Measurements from ENCODE around the gene USP2. TPM values are rescaled to one million over a fixed set of nuclear protein-coding genes. Genes with fewer than 3 reads are reported as not detected.

USP2 gene
- total RNA-seq, 2 experiments from 2014 or later: 10.6 to 24.5 TPM

- no peaks in the 10 kb centered on the region for H3K4me1 ChIP-seq (ENCODE audit: insufficient read depth, low read length, poor library complexity, severe bottlenecking)
- no peak overlapping the region for H2AFZ ChIP-seq (ENCODE audit: low read length)
- no peak for TF ChIP-seq CTCF (conservative IDR thresholded peaks at IDR 0.05; ENCODE audit: low read length)
- TF ChIP-seq EZH2phosphoT487 (IDR thresholded peaks at IDR 0.05; ENCODE audit: borderline replicate concordance, low read depth, low read length): no peak
- BruUV-seq (replicated peaks): no TSS peak
- no peak for DNase-seq (ENCODE audit: low spot score)
- ChIA-PET POLR2A (no interaction called here), CTCF (ENCODE audit: unreplicated experiment) (no interaction called here)
- no peaks in the 10 kb centered on the region for H4K20me1 ChIP-seq (ENCODE audit: insufficient read depth, low read length)
- no peaks in the 10 kb centered on the region for H3K36me3 ChIP-seq (ENCODE audit: insufficient read depth, low read length)
- H3K4me3 ChIP-seq (ENCODE audit: low read depth, low read length, poor library complexity, severe bottlenecking): no peak overlapping the region
- no peaks in the 10 kb centered on the region for H3K79me2 ChIP-seq (ENCODE audit: insufficient read depth, low read depth, low read length)
- H3K27ac ChIP-seq (ENCODE audit: low read depth, low read length, poor library complexity, severe bottlenecking): no peak overlapping the region
- no peak overlapping the region for H3K4me2 ChIP-seq (ENCODE audit: low read length)
- no peaks in the 10 kb centered on the region for H3K9me2 ChIP-seq (ENCODE audit: insufficient read depth, low read length)
- intact Hi-C loops (cut with micrococcal nuclease; ENCODE audit: unreplicated experiment): no loop called here
- no peaks in the 10 kb centered on the region for H3K9me3 ChIP-seq (ENCODE audit: low read length)
Measured at GRCh38 chr11:119347940-119348605, 33.4 kb downstream of the USP2 start.

- no peak for TF ChIP-seq EZH2phosphoT487 (IDR thresholded peaks at IDR 0.05; ENCODE audit: borderline replicate concordance, low read depth, low read length)
- no peak for TF ChIP-seq CTCF (conservative IDR thresholded peaks at IDR 0.05; ENCODE audit: low read length)
- no TSS peak for BruUV-seq (replicated peaks)
- intact Hi-C loops (cut with micrococcal nuclease; ENCODE audit: unreplicated experiment): no loop called here
- ChIA-PET POLR2A (no interaction called here), CTCF (ENCODE audit: unreplicated experiment) (no interaction called here)
- no peak overlapping the region for H2AFZ ChIP-seq (ENCODE audit: low read length)
- DNase-seq (ENCODE audit: low spot score): no peak
- no peak overlapping the region for H3K27ac ChIP-seq (ENCODE audit: low read depth, low read length, poor library complexity, severe bottlenecking)
- no peaks in the 10 kb centered on the region for H3K36me3 ChIP-seq (ENCODE audit: insufficient read depth, low read length)
- no peaks in the 10 kb centered on the region for H4K20me1 ChIP-seq (ENCODE audit: insufficient read depth, low read length)
- no peak overlapping the region for H3K4me2 ChIP-seq (ENCODE audit: low read length)
- no peaks in the 10 kb centered on the region for H3K9me2 ChIP-seq (ENCODE audit: insufficient read depth, low read length)
- H3K79me2 ChIP-seq (ENCODE audit: insufficient read depth, low read depth, low read length): no peaks in the 10 kb centered on the region
- H3K4me3 ChIP-seq (ENCODE audit: low read depth, low read length, poor library complexity, severe bottlenecking): no peak overlapping the region
- H3K4me1 ChIP-seq (ENCODE audit: insufficient read depth, low read length, poor library complexity, severe bottlenecking): no peaks in the 10 kb centered on the region
- no peaks in the 10 kb centered on the region for H3K9me3 ChIP-seq (ENCODE audit: low read length)
Measured at GRCh38 chr11:119347242-119347641, 34.2 kb downstream of the USP2 start.

GRCh38 chr11:119346605-119347004 is 34.9 kb downstream of the USP2 start, which contains the start of gene MFRP:
TSS of gene MFRP (minus strand) at chr11:119346705. CDS start at chr11:119346513, 192 bp downstream.
- CTCF ChIA-PET (ENCODE audit: unreplicated experiment): no interaction called here
- no peaks in the 10 kb centered on the region for H3K9me3 ChIP-seq (ENCODE audit: low read length)
- H4K20me1 ChIP-seq (ENCODE audit: insufficient read depth, low read length): no peaks in the 10 kb centered on the region
- no peaks in the 10 kb centered on the region for H3K9me2 ChIP-seq (ENCODE audit: insufficient read depth, low read length)
- H3K4me2 ChIP-seq (ENCODE audit: low read length): no peak within 1 kb of the TSS
- H3K4me1 ChIP-seq (ENCODE audit: insufficient read depth, low read length, poor library complexity, severe bottlenecking): peaks cover 2% of the 10 kb centered on the region
- no peak for DNase-seq (ENCODE audit: low spot score)
- no peak within 1 kb of the TSS for H3K27ac ChIP-seq (ENCODE audit: low read depth, low read length, poor library complexity, severe bottlenecking)
- TF ChIP-seq CTCF (conservative IDR thresholded peaks at IDR 0.05; ENCODE audit: low read length): no peak
- TF ChIP-seq EZH2phosphoT487 (IDR thresholded peaks at IDR 0.05; ENCODE audit: borderline replicate concordance, low read depth, low read length): no peak
- intact Hi-C loops (cut with micrococcal nuclease; ENCODE audit: unreplicated experiment): no loop called here
- no peaks in the 10 kb centered on the region for H3K79me2 ChIP-seq (ENCODE audit: insufficient read depth, low read depth, low read length)
- H2AFZ ChIP-seq (ENCODE audit: low read length): no peak within 1 kb of the TSS
- no peak within 1 kb of the TSS for H3K4me3 ChIP-seq (ENCODE audit: low read depth, low read length, poor library complexity, severe bottlenecking)
- BruUV-seq (replicated peaks): no TSS peak
- POLR2A ChIA-PET: no interaction called here
- H3K36me3 ChIP-seq (ENCODE audit: insufficient read depth, low read length): no peaks in the 10 kb centered on the region

Measured in OCI-LY7 (cell line).